Measurements from ENCODE around the gene GRB2.

DNA sequence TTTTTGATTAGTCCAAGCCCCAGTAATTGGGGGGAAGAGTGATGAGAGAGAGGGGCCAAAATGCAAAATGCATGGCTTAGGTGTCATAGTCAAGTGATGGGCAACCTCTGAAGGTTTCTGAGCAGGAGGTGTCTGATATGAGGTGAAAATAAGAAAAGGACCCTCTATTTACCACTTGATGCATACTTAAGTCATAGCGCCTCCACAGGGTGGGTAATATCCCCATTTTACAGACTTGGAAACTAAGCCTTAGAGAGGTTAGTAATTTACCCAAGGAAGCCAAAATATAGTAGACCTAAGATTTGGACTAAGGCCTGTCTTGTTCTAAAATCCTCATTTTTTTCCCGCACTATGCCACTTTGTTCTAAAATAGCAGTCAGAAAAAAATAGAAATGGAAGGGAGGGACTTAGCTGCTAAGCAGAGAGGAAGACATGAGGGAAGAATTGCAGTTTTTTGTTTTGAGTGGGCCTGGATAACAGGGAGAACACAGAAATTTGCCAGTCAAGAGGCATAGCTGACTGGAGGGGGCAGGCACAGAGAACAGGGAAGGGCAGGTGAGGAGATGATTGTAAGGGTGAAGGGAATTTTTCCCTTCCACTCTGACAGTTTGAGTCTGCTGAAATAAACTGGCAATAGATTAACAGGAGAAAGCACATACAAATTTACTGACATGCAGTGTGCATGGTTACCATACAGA lies 2.3 kb upstream of the GRB2 start:
- TF ChIP-seq YY1 (IDR thresholded peaks at IDR 0.05; ENCODE audit: insufficient read depth, insufficient read length), result no peak
- no peak for TF ChIP-seq ZNF274 (IDR thresholded peaks at IDR 0.05; ENCODE audit: low read depth, low read length)
- TF ChIP-seq SUZ12 (IDR thresholded peaks at IDR 0.05; ENCODE audit: extremely low read depth, insufficient read depth, insufficient read length), result no peak
